ENCODE results near the gene LRRC27. TPM values are rescaled to one million over a fixed set of nuclear protein-coding genes. Genes with fewer than 3 reads are reported as not detected.
A peak's percentile ranks its signal among the peaks of the same experiment; 100 is the strongest.

Gene LRRC27
- total RNA-seq, 2 experiments from 2014 or later: 13.0 to 17.3 TPM

GRCh38 chr10:132398566-132398991 lies 66.6 kb downstream of the LRRC27 start:
- H3K36me3 ChIP-seq (ENCODE audit: insufficient read depth, low read length): no peaks in the 10 kb centered on the region
- BruUV-seq (replicated peaks): no TSS peak
- no peaks in the 10 kb centered on the region for H3K79me2 ChIP-seq (ENCODE audit: insufficient read depth, low read depth, low read length)
- intact Hi-C loops (cut with micrococcal nuclease; ENCODE audit: unreplicated experiment): no loop called here
- 0 out of 2 replicates have a peak overlapping the region, but pooled peaks have one; percentile 84 for H3K4me2 ChIP-seq (ENCODE audit: low read length)
- no peaks in the 10 kb centered on the region for H3K9me2 ChIP-seq (ENCODE audit: insufficient read depth, low read length)
- ChIA-PET CTCF (ENCODE audit: unreplicated experiment) (no interaction called here), POLR2A (interaction anchor here (1.2 kb wide), 1 partner anchor 20 kb away, joined by 3 read pairs; no protein-coding TSS in a partner anchor)
- H3K27ac ChIP-seq (ENCODE audit: low read depth, low read length, poor library complexity, severe bottlenecking): no peak overlapping the region
- H4K20me1 ChIP-seq (ENCODE audit: insufficient read depth, low read length): no peaks in the 10 kb centered on the region
- H2AFZ ChIP-seq (ENCODE audit: low read length): no peak overlapping the region
- no peak overlapping the region for H3K4me3 ChIP-seq (ENCODE audit: low read depth, low read length, poor library complexity, severe bottlenecking)
- H3K4me1 ChIP-seq (ENCODE audit: insufficient read depth, low read length, poor library complexity, severe bottlenecking): peaks cover 9% of the 10 kb centered on the region
- H3K9me3 ChIP-seq (ENCODE audit: low read length): no peaks in the 10 kb centered on the region
- DNase-seq (ENCODE audit: low spot score): no peak
- no peak for TF ChIP-seq EZH2phosphoT487 (IDR thresholded peaks at IDR 0.05; ENCODE audit: borderline replicate concordance, low read depth, low read length)
- TF ChIP-seq CTCF (conservative IDR thresholded peaks at IDR 0.05; ENCODE audit: low read length): no peak

GRCh38 chr10:132399117-132400035 lies 67.4 kb downstream of the LRRC27 start:
- H3K4me2 ChIP-seq (ENCODE audit: low read length): no peak overlapping the region
- H3K4me3 ChIP-seq (ENCODE audit: low read depth, low read length, poor library complexity, severe bottlenecking): no peak overlapping the region
- no TSS peak for BruUV-seq (replicated peaks)
- H3K9me2 ChIP-seq (ENCODE audit: insufficient read depth, low read length): no peaks in the 10 kb centered on the region
- TF ChIP-seq EZH2phosphoT487 (IDR thresholded peaks at IDR 0.05; ENCODE audit: borderline replicate concordance, low read depth, low read length) (no peak), CTCF (conservative IDR thresholded peaks at IDR 0.05; ENCODE audit: low read length) (no peak)
- CTCF ChIA-PET (ENCODE audit: unreplicated experiment): no interaction called here
- intact Hi-C loops (cut with micrococcal nuclease; ENCODE audit: unreplicated experiment): no loop called here
- peaks cover 9% of the 10 kb centered on the region for H3K4me1 ChIP-seq (ENCODE audit: insufficient read depth, low read length, poor library complexity, severe bottlenecking)
- POLR2A ChIA-PET: no interaction called here
- no peaks in the 10 kb centered on the region for H3K79me2 ChIP-seq (ENCODE audit: insufficient read depth, low read depth, low read length)
- no peaks in the 10 kb centered on the region for H3K9me3 ChIP-seq (ENCODE audit: low read length)
- no peaks in the 10 kb centered on the region for H3K36me3 ChIP-seq (ENCODE audit: insufficient read depth, low read length)
- no peak overlapping the region for H2AFZ ChIP-seq (ENCODE audit: low read length)
- DNase-seq (ENCODE audit: low spot score): no peak
- no peaks in the 10 kb centered on the region for H4K20me1 ChIP-seq (ENCODE audit: insufficient read depth, low read length)
- no peak overlapping the region for H3K27ac ChIP-seq (ENCODE audit: low read depth, low read length, poor library complexity, severe bottlenecking)

- intact Hi-C loops (cut with micrococcal nuclease; ENCODE audit: unreplicated experiment): no loop called here
- H3K4me1 ChIP-seq (ENCODE audit: insufficient read depth, low read length, poor library complexity, severe bottlenecking): peaks cover 9% of the 10 kb centered on the region
- no peak overlapping the region for H3K4me3 ChIP-seq (ENCODE audit: low read depth, low read length, poor library complexity, severe bottlenecking)
- DNase-seq (ENCODE audit: low spot score): peak; percentile 20
- H3K36me3 ChIP-seq (ENCODE audit: insufficient read depth, low read length): no peaks in the 10 kb centered on the region
- H3K9me3 ChIP-seq (ENCODE audit: low read length): no peaks in the 10 kb centered on the region
- TF ChIP-seq CTCF (conservative IDR thresholded peaks at IDR 0.05; ENCODE audit: low read length) (peak; percentile 62), EZH2phosphoT487 (IDR thresholded peaks at IDR 0.05; ENCODE audit: borderline replicate concordance, low read depth, low read length) (no peak)
- BruUV-seq (replicated peaks): no TSS peak
- ChIA-PET POLR2A (no interaction called here), CTCF (ENCODE audit: unreplicated experiment) (no interaction called here)
- H3K27ac ChIP-seq (ENCODE audit: low read depth, low read length, poor library complexity, severe bottlenecking): no peak overlapping the region
- no peaks in the 10 kb centered on the region for H3K9me2 ChIP-seq (ENCODE audit: insufficient read depth, low read length)
- H3K4me2 ChIP-seq (ENCODE audit: low read length): no peak overlapping the region
- no peaks in the 10 kb centered on the region for H3K79me2 ChIP-seq (ENCODE audit: insufficient read depth, low read depth, low read length)
- H2AFZ ChIP-seq (ENCODE audit: low read length): no peak overlapping the region
- no peaks in the 10 kb centered on the region for H4K20me1 ChIP-seq (ENCODE audit: insufficient read depth, low read length)
Measured at GRCh38 chr10:132400041-132400546, 68.1 kb downstream of the LRRC27 start.
